HL-60 (cell line): Measurements from ENCODE around the gene SLC25A19.

Experiments used
- DNase-seq, 2 experiments: peaks; one replicate each; pipeline ENCODE4 v3.0.0-alpha.2; 2010 to 2020; ENCODE audit warnings: low read depth in 1 of 2, low spot score in 1 of 2
- H3K27ac ChIP-seq: fragments of 250-450 bp; sonication (Bioruptor Pico); replicated peaks from 2 replicates; pipeline ENCODE4 v1.5.1; 2020; ENCODE audit warnings: mild to moderate bottlenecking, moderate library complexity
- H3K27me3 ChIP-seq: fragments of 250-450 bp; sonication (Bioruptor Pico); 2 replicates; pipeline ENCODE4 v1.5.1; 2021; ENCODE audit warnings: mild to moderate bottlenecking, moderate library complexity; ENCODE audit not compliant: insufficient read depth, poor library complexity, severe bottlenecking
- H3K4me3 ChIP-seq: replicated peaks from 2 replicates; pipeline ENCODE4 v1.5.1; 2011; ENCODE audit warnings: mild to moderate bottlenecking, control low read depth, low read length; ENCODE audit not compliant: insufficient read depth
- GABPA ChIP-seq: IDR thresholded peaks from 2 replicates; pipeline ENCODE4 v1.6.1; 2012; ENCODE audit warnings: low read depth
- POLR2AphosphoS5 ChIP-seq: IDR thresholded peaks from 2 replicates; pipeline ENCODE4 v1.6.1; 2012; ENCODE audit warnings: low read depth
- REST ChIP-seq: IDR thresholded peaks from 2 replicates; pipeline ENCODE4 v1.6.1; 2012; ENCODE audit warnings: low read depth; ENCODE audit not compliant: insufficient replicate concordance
- SPI1 ChIP-seq: IDR thresholded peaks from 2 replicates; pipeline ENCODE4 v1.6.1; 2012; ENCODE audit warnings: low read depth, mild to moderate bottlenecking, borderline replicate concordance
- long read RNA-seq: library from polyadenylated mRNA; unstranded; transcript quantifications from one replicate; pipeline ENCODE4 v2.0.0, GENCODE V29; 2020
- TF ChIP-seq, protein P1 (sequence below): IDR thresholded peaks from one replicate; pipeline ENCODE4 v1.5.1; 2011; ENCODE audit warnings: low read length, control low read depth, inconsistent platforms; ENCODE audit not compliant: insufficient read depth

Gene SLC25A19
- long read RNA-seq, transcript SLC25A19-204 (8 exons, 1,587 nt): minor isoform, 29 of 220 reads
- long read RNA-seq, transcript SLC25A19-205 (7 exons, 1,496 nt): minor isoform, 46 of 220 reads
- long read RNA-seq, transcript SLC25A19-210 (8 exons, 1,554 nt): major isoform, 82 of 220 reads
- long read RNA-seq, partial matches to known transcripts: 10 of 220 reads
- long read RNA-seq, other reads (novel, unspliced or antisense): 51 of 220 reads

- TF ChIP-seq REST: peak; percentile 52
- TF ChIP-seq POLR2AphosphoS5: peak; percentile 74
- no peak for TF ChIP-seq SPI1
- TF ChIP-seq GABPA: peak; percentile 14; the same call in 1 of the 2 replicates
- TF ChIP-seq, protein P1, sequence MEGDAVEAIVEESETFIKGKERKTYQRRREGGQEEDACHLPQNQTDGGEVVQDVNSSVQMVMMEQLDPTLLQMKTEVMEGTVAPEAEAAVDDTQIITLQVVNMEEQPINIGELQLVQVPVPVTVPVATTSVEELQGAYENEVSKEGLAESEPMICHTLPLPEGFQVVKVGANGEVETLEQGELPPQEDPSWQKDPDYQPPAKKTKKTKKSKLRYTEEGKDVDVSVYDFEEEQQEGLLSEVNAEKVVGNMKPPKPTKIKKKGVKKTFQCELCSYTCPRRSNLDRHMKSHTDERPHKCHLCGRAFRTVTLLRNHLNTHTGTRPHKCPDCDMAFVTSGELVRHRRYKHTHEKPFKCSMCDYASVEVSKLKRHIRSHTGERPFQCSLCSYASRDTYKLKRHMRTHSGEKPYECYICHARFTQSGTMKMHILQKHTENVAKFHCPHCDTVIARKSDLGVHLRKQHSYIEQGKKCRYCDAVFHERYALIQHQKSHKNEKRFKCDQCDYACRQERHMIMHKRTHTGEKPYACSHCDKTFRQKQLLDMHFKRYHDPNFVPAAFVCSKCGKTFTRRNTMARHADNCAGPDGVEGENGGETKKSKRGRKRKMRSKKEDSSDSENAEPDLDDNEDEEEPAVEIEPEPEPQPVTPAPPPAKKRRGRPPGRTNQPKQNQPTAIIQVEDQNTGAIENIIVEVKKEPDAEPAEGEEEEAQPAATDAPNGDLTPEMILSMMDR: no peak
- H3K27ac ChIP-seq: peak within 1 kb of the TSS; percentile 93
- peak; percentile 99 for DNase-seq
- peak within 1 kb of the TSS; percentile 67 for H3K4me3 ChIP-seq
- H3K27me3 ChIP-seq: no peaks in the 10 kb centered on the region
These were observed at the start of gene SLC25A19 for GRCh38 chr17:75289115-75289831. Gene SLC25A19, minus strand, starts transcription at chr17:75289433. Its CDS starts 2,669 bp downstream, at chr17:75286764.

- no peak for TF ChIP-seq SPI1
- TF ChIP-seq REST: no peak
- TF ChIP-seq, protein P1: no peak
- TF ChIP-seq POLR2AphosphoS5: no peak
- no peak for TF ChIP-seq GABPA
- H3K4me3 ChIP-seq: peak overlapping the region; percentile 15
- DNase-seq: peak; percentile 60 to 72
- H3K27ac ChIP-seq: peak overlapping the region; percentile 81
- no peaks in the 10 kb centered on the region for H3K27me3 ChIP-seq
These were observed 49.1 kb upstream of the SLC25A19 start for GRCh38 chr17:75338335-75338734.

DNA sequence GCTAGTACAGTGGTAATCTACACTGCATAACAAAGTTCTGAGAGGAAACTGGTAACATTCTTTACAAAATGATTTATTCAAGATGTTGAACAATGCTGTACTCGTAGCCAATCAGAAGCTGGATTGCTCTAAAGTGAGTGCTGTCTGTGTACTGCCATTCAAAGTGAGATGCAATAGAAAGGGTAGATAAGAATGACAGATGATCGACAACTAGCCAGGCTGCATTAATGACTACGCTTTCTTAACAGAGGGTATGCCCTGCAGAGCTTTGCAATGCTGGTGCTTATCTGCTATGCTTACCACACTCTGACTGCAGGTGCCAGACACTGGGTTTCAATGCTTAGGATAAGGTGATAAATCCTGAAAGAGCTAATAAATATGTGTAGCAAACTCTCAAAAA is 46.1 kb upstream of the SLC25A19 start:
- Histone ChIP-seq H3K4me3 (no peak overlapping the region), H3K27me3 (no peaks in the 10 kb centered on the region), H3K27ac (peak overlapping the region; percentile 81; the same call in 1 of the 2 replicates)
- TF ChIP-seq, protein P1: no peak
- no peak for TF ChIP-seq GABPA
- TF ChIP-seq POLR2AphosphoS5: no peak
- TF ChIP-seq REST: no peak
- no peak for TF ChIP-seq SPI1
- DNase-seq: no peak
